Caco-2 (cell line): Measurements from ENCODE around the gene CIC. TPM values are rescaled to one million over a fixed set of nuclear protein-coding genes. Genes with fewer than 3 reads are reported as not detected.

Source experiments
- BruUV-seq: library from RNA; stranded (reverse); fragments of 400-500 nt; replicated peaks from 2 replicates; lab custom pipeline; 2021; lab: Mats Ljungman, UMichigan
- CTCF ChIA-PET: fragments of 300-600 bp; sonication (Branson Sonifier 250); formaldehyde crosslinking; loops from one replicate; lab custom pipeline; 2022; ENCODE audit warnings: antibody characterized with exemption; lab: Charles Lee
- POLR2A ChIA-PET: fragments of 300-600 bp; sonication (Branson Sonifier 250); formaldehyde crosslinking; loops from one replicate; lab custom pipeline; 2022; ENCODE audit warnings: antibody characterized with exemption; lab: Charles Lee
- DNase-seq, 2 experiments: peaks; one replicate each; pipeline versions ENCODE4 v3.0.0 to v3.0.0-alpha.2; 2020 to 2022
- H3K27me3 ChIP-seq: replicated peaks from 2 replicates; pipeline ENCODE4 v1.6.0; 2011; ENCODE audit warnings: low read length; ENCODE audit not compliant: control insufficient read depth, insufficient read depth
- H3K36me3 ChIP-seq: 2 replicates; pipeline ENCODE4 v1.5.1; 2011; ENCODE audit warnings: low read length; ENCODE audit not compliant: control insufficient read depth, insufficient read depth
- H3K4me1 ChIP-seq: fragments of 250-450 bp; sonication (Bioruptor Pico); 2 replicates; pipeline ENCODE4 v1.5.1; 2020; ENCODE audit warnings: mild to moderate bottlenecking
- H3K4me3 ChIP-seq: 2 replicates; pipeline ENCODE4 v1.5.1; 2011; ENCODE audit warnings: low read depth, mild to moderate bottlenecking, control low read depth, low read length
- H3K9me3 ChIP-seq: fragments of 250-450 bp; sonication (Bioruptor Pico); 2 replicates; pipeline ENCODE4 v1.5.1; 2020; ENCODE audit warnings: mild to moderate bottlenecking, moderate library complexity
- H3K27ac Mint-ChIP-seq: one replicate; pipeline ENCODE4 v1.8.0; 2022; ENCODE audit warnings: mixed read lengths; ENCODE audit not compliant: unreplicated experiment
- H3K27me3 Mint-ChIP-seq: one replicate; pipeline ENCODE4 v1.8.0; 2022; ENCODE audit warnings: mixed read lengths; ENCODE audit not compliant: insufficient read depth, unreplicated experiment
- H3K36me3 Mint-ChIP-seq: one replicate; pipeline ENCODE4 v1.8.0; 2022; ENCODE audit warnings: mild to moderate bottlenecking, mixed read lengths; ENCODE audit not compliant: insufficient read depth, unreplicated experiment
- H3K4me1 Mint-ChIP-seq: one replicate; pipeline ENCODE4 v1.8.0; 2022; ENCODE audit warnings: low read depth, mixed read lengths; ENCODE audit not compliant: unreplicated experiment
- H3K4me3 Mint-ChIP-seq: one replicate; pipeline ENCODE4 v1.8.0; 2022; ENCODE audit warnings: mild to moderate bottlenecking, moderate library complexity, mixed read lengths; ENCODE audit not compliant: unreplicated experiment
- H3K9me3 Mint-ChIP-seq: one replicate; pipeline ENCODE4 v1.8.0; 2022; ENCODE audit warnings: mixed read lengths; ENCODE audit not compliant: unreplicated experiment
- CTCF ChIP-seq, 2 experiments: fragments of 200-600 bp in 1 of 2; IDR thresholded peaks; 1 replicate in 1 of 2; 2 replicates in 1 of 2; pipeline versions ENCODE4 v1.5.1 to v1.8.0; 2011 to 2022; ENCODE audit warnings: antibody characterized with exemption in 1 of 2, control low read depth in 1 of 2, inconsistent platforms in 1 of 2, low read depth in 1 of 2, low read length in 1 of 2, mild to moderate bottlenecking in 1 of 2, moderate library complexity in 1 of 2; ENCODE audit not compliant: insufficient read depth in 1 of 2, severe bottlenecking in 1 of 2, unreplicated experiment in 1 of 2
- intact Hi-C: fragments of 100-400 bp; cut with micrococcal nuclease; formaldehyde crosslinking; loops from one replicate; pipeline ENCODE4 v1.10.0; 2022; ENCODE audit not compliant: unreplicated experiment
- total RNA-seq: library from RNA; stranded (reverse); gene quantifications from 2 replicates; pipeline ENCODE4 v1.2.3, GENCODE V29; 2022

The CIC gene
- total RNA-seq, 1 experiment from 2014 or later: 47.8 TPM

GRCh38 chr19:42317535-42317934 is 48.5 kb downstream of the CIC start:
- no TSS peak for BruUV-seq
- H3K9me3 Mint-ChIP-seq: no peaks in the 10 kb centered on the region

GRCh38 chr19:42322305-42322704 is 53.3 kb downstream of the CIC start:
- CTCF ChIA-PET: no interaction called here
- Mint-ChIP-seq H3K27ac (no peak overlapping the region), H3K4me1 (peaks cover 10% of the 10 kb centered on the region), H3K36me3 (no peaks in the 10 kb centered on the region), H3K9me3 (no peaks in the 10 kb centered on the region), H3K27me3 (peaks cover 3% of the 10 kb centered on the region), H3K4me3 (no peak overlapping the region)
- POLR2A ChIA-PET: interaction anchor here (1.0 kb wide), 1 partner anchor 74 kb away, joined by 3 read pairs; no protein-coding TSS in a partner anchor
- H3K36me3 ChIP-seq: no peaks in the 10 kb centered on the region
- H3K4me3 ChIP-seq: no peak overlapping the region
- no peaks in the 10 kb centered on the region; the same call in 1 of the 2 replicates for H3K4me1 ChIP-seq
- no peak for DNase-seq
- BruUV-seq: no TSS peak
- H3K27me3 ChIP-seq: no peaks in the 10 kb centered on the region
- no peak for TF ChIP-seq CTCF (IDR thresholded peaks at IDR 0.05; ENCODE audit: insufficient read depth in 1 of 2, low read depth in 1 of 2, low read length in 1 of 2, severe bottlenecking in 1 of 2, unreplicated experiment in 1 of 2)
- intact Hi-C loops: no loop called here
- H3K9me3 ChIP-seq: no peaks in the 10 kb centered on the region

More at GRCh38 chr19:42317535-42317934, 48.5 kb downstream of the CIC start:
- Mint-ChIP-seq H3K36me3 (no peaks in the 10 kb centered on the region), H3K27me3 (peaks cover 14% of the 10 kb centered on the region), H3K27ac (no peak overlapping the region), H3K4me3 (no peak overlapping the region), H3K4me1 (no peaks in the 10 kb centered on the region)
- ChIA-PET CTCF (no interaction called here), POLR2A (interaction anchor here (0.6 kb wide), 1 partner anchor 43 kb away, joined by 3 read pairs; no protein-coding TSS in a partner anchor)
- H3K4me3 ChIP-seq: no peak overlapping the region
- 0 out of 2 replicates have a peak, but pooled peaks cover 5% of the 10 kb centered on the region for H3K4me1 ChIP-seq
- H3K9me3 ChIP-seq: no peaks in the 10 kb centered on the region
- intact Hi-C loops: no loop called here
- DNase-seq: no peak
- peak in 1 of 2 experiments; percentile 18 for TF ChIP-seq CTCF (IDR thresholded peaks at IDR 0.05; ENCODE audit: insufficient read depth in 1 of 2, low read depth in 1 of 2, low read length in 1 of 2, severe bottlenecking in 1 of 2, unreplicated experiment in 1 of 2)
- no peaks in the 10 kb centered on the region for H3K27me3 ChIP-seq
- no peaks in the 10 kb centered on the region for H3K36me3 ChIP-seq

- Mint-ChIP-seq H3K4me3 (no peak overlapping the region), H3K4me1 (peaks cover 17% of the 10 kb centered on the region), H3K9me3 (no peaks in the 10 kb centered on the region), H3K27me3 (peaks cover 3% of the 10 kb centered on the region), H3K36me3 (no peaks in the 10 kb centered on the region), H3K27ac (no peak overlapping the region)
- H3K9me3 ChIP-seq: no peaks in the 10 kb centered on the region
- H3K27me3 ChIP-seq: no peaks in the 10 kb centered on the region
- ChIA-PET CTCF (interaction anchor here (0.8 to 1.4 kb wide), 2 partner anchors 10 to 13 kb away, joined by 3 to 4 read pairs; no protein-coding TSS in a partner anchor), POLR2A (no interaction called here)
- H3K4me1 ChIP-seq: no peaks in the 10 kb centered on the region; the same call in 1 of the 2 replicates
- intact Hi-C loops: no loop called here
- DNase-seq: no peak
- no peak overlapping the region for H3K4me3 ChIP-seq
- no peaks in the 10 kb centered on the region for H3K36me3 ChIP-seq
- TF ChIP-seq CTCF (IDR thresholded peaks at IDR 0.05; ENCODE audit: insufficient read depth in 1 of 2, low read depth in 1 of 2, low read length in 1 of 2, severe bottlenecking in 1 of 2, unreplicated experiment in 1 of 2): no peak
- no TSS peak for BruUV-seq
Observed at GRCh38 chr19:42323473-42323851, 54.4 kb downstream of the CIC start.
